H9 (cell line): ENCODE data around the gene DCBLD1. TPM values are rescaled to one million over a fixed set of nuclear protein-coding genes. Genes with fewer than 3 reads are reported as not detected.

Experiments
- DNase-seq: peaks from one replicate; pipeline ENCODE4 v3.0.0-alpha.2; 2017
- H2AFZ ChIP-seq: one replicate; pipeline ENCODE4 v1.6.1; 2013; ENCODE audit warnings: mild to moderate bottlenecking, low read length, control low read depth, moderate library complexity
- H2AK5ac ChIP-seq: 2 replicates; pipeline ENCODE4 v1.6.1; 2013; ENCODE audit warnings: low read length, control low read depth, mixed read lengths; ENCODE audit not compliant: insufficient read length
- H2BK120ac ChIP-seq: one replicate; pipeline ENCODE4 v1.6.1; 2013; ENCODE audit warnings: low read depth, mild to moderate bottlenecking, low read length, control low read depth, inconsistent platforms; ENCODE audit not compliant: poor library complexity, severe bottlenecking
- H2BK12ac ChIP-seq: 2 replicates; pipeline ENCODE4 v1.6.1; 2013; ENCODE audit warnings: low read length, control low read depth, mixed read lengths, low read depth; ENCODE audit not compliant: insufficient read length
- H2BK15ac ChIP-seq: 2 replicates; pipeline ENCODE4 v1.6.1; 2013; ENCODE audit warnings: low read depth, low read length, control low read depth
- H2BK20ac ChIP-seq: one replicate; pipeline ENCODE4 v1.6.1; 2013; ENCODE audit warnings: low read depth, mild to moderate bottlenecking, low read length, control low read depth, inconsistent platforms; ENCODE audit not compliant: poor library complexity, severe bottlenecking
- H2BK5ac ChIP-seq: 2 replicates; pipeline ENCODE4 v1.6.1; 2013; ENCODE audit warnings: low read length, control low read depth, mixed read lengths; ENCODE audit not compliant: insufficient read length
- H3K14ac ChIP-seq: 2 replicates; pipeline ENCODE4 v1.6.1; 2013; ENCODE audit warnings: low read length, control low read depth; ENCODE audit not compliant: insufficient read depth
- H3K18ac ChIP-seq: 2 replicates; pipeline ENCODE4 v1.6.1; 2013; ENCODE audit warnings: low read depth, mild to moderate bottlenecking, mixed read lengths, low read length, control low read depth; ENCODE audit not compliant: insufficient read length
- H3K23ac ChIP-seq: 2 replicates; pipeline ENCODE4 v1.6.1; 2013; ENCODE audit warnings: low read length, control low read depth, mixed read lengths, low read depth; ENCODE audit not compliant: insufficient read length
- H3K23me2 ChIP-seq: 2 replicates; pipeline ENCODE4 v1.6.1; 2013; ENCODE audit warnings: low read depth, mild to moderate bottlenecking, mixed read lengths, low read length, control low read depth; ENCODE audit not compliant: insufficient read length, poor library complexity, severe bottlenecking
- H3K27ac ChIP-seq: 2 replicates; pipeline ENCODE4 v1.5.1; 2013; ENCODE audit warnings: low read length, control low read depth, mixed read lengths, low read depth; ENCODE audit not compliant: insufficient read length
- H3K27me3 ChIP-seq: 2 replicates; pipeline ENCODE4 v1.6.1; 2013; ENCODE audit warnings: low read length, control low read depth, inconsistent platforms; ENCODE audit not compliant: insufficient read depth
- H3K4ac ChIP-seq: 2 replicates; pipeline ENCODE4 v1.6.1; 2013; ENCODE audit warnings: low read depth, mild to moderate bottlenecking, control low read depth, inconsistent platforms, low read length, moderate library complexity
- H3K4me1 ChIP-seq: 2 replicates; pipeline ENCODE4 v1.6.1; 2013; ENCODE audit warnings: low read length, control low read depth, inconsistent platforms; ENCODE audit not compliant: insufficient read depth
- H3K4me2 ChIP-seq: 2 replicates; pipeline ENCODE4 v1.6.1; 2013; ENCODE audit warnings: low read length, control low read depth, mixed read lengths; ENCODE audit not compliant: insufficient read length, insufficient read depth
- H3K56ac ChIP-seq: 2 replicates; pipeline ENCODE4 v1.6.1; 2013; ENCODE audit warnings: low read depth, mild to moderate bottlenecking, mixed read lengths, low read length, control low read depth; ENCODE audit not compliant: insufficient read length
- H3K79me1 ChIP-seq: 2 replicates; pipeline ENCODE4 v1.6.1; 2013; ENCODE audit warnings: low read depth, mild to moderate bottlenecking, moderate library complexity, low read length, control low read depth, inconsistent platforms; ENCODE audit not compliant: insufficient read depth, poor library complexity, severe bottlenecking
- H3K79me2 ChIP-seq: 2 replicates; pipeline ENCODE4 v1.6.1; 2013; ENCODE audit warnings: low read length, control low read depth, inconsistent platforms; ENCODE audit not compliant: insufficient read depth
- H3K9ac ChIP-seq: 2 replicates; pipeline ENCODE4 v1.6.1; 2013; ENCODE audit warnings: low read length, control low read depth, mixed read lengths; ENCODE audit not compliant: insufficient read length; ENCODE audit errors: extremely low read depth
- H3K9me3 ChIP-seq: one replicate; pipeline ENCODE4 v1.6.1; 2013; ENCODE audit warnings: low read depth, low read length, inconsistent platforms; ENCODE audit not compliant: control insufficient read depth
- H3T11ph ChIP-seq: one replicate; pipeline ENCODE4 v1.6.1; 2013; ENCODE audit warnings: mild to moderate bottlenecking, low read length, control low read depth, inconsistent platforms
- H4K20me1 ChIP-seq: one replicate; pipeline ENCODE4 v1.6.1; 2013; ENCODE audit not compliant: control insufficient read depth, insufficient read length, insufficient read depth
- H4K5ac ChIP-seq: 2 replicates; pipeline ENCODE4 v1.6.1; 2013; ENCODE audit warnings: low read depth, mild to moderate bottlenecking, mixed read lengths, low read length, control low read depth; ENCODE audit not compliant: insufficient read length
- H4K8ac ChIP-seq: replicated peaks from 2 replicates; pipeline ENCODE4 v1.6.1; 2013; ENCODE audit warnings: low read length, control low read depth, mixed read lengths, low read depth; ENCODE audit not compliant: insufficient read length
- H4K91ac ChIP-seq: 2 replicates; pipeline ENCODE4 v1.6.1; 2013; ENCODE audit warnings: low read depth, mild to moderate bottlenecking, moderate library complexity, mixed read lengths, low read length, control low read depth; ENCODE audit not compliant: insufficient read length
- H3K27ac Mint-ChIP-seq, 3 experiments: 2 replicates in 2 of 3; 3 replicates in 1 of 3; pipeline ENCODE4 v1.8.0; 2020 to 2021; ENCODE audit warnings: mixed read lengths in 3 of 3, mild to moderate bottlenecking in 1 of 3, moderate library complexity in 1 of 3
- H3K27me3 Mint-ChIP-seq: 2 replicates; pipeline ENCODE4 v1.8.0; 2021; ENCODE audit warnings: low read depth, mild to moderate bottlenecking, moderate library complexity, mixed read lengths
- H3K36me3 Mint-ChIP-seq, 3 experiments: 2 replicates in 2 of 3; 3 replicates in 1 of 3; pipeline ENCODE4 v1.8.0; 2020 to 2021; ENCODE audit warnings: low read depth in 3 of 3, mixed read lengths in 3 of 3; ENCODE audit not compliant: insufficient read depth in 1 of 3
- H3K4me1 Mint-ChIP-seq, 2 experiments: 2 replicates each; pipeline ENCODE4 v1.8.0; 2020; ENCODE audit warnings: mixed read lengths in 2 of 2
- H3K4me3 Mint-ChIP-seq, 2 experiments: 2 replicates in 1 of 2; 3 replicates in 1 of 2; pipeline ENCODE4 v1.8.0; 2020 to 2021; ENCODE audit warnings: mild to moderate bottlenecking in 2 of 2, mixed read lengths in 2 of 2, moderate library complexity in 1 of 2
- H3K9me3 Mint-ChIP-seq, 2 experiments: 2 replicates in 1 of 2; 3 replicates in 1 of 2; pipeline ENCODE4 v1.8.0; 2020; ENCODE audit warnings: mild to moderate bottlenecking in 2 of 2, mixed read lengths in 2 of 2, moderate library complexity in 1 of 2
- CTCF ChIP-seq: fragments of 200-600 bp; sonication (generic); conservative IDR thresholded peaks from 3 replicates; pipeline ENCODE4 v1.8.0; 2021; ENCODE audit warnings: antibody characterized with exemption, mild to moderate bottlenecking
- WGBS: extraction: QIAGEN DNeasy Blood & Tissue Kit; methylation state at CpG from one replicate; pipeline ENCODE4 v1.1.7; 2013; ENCODE audit warnings: missing lambda C conversion rate, low lambda C conversion rate, mixed read lengths; ENCODE audit not compliant: insufficient read length; ENCODE audit errors: extremely low coverage; 5-methylcytosine and 5-hydroxymethylcytosine counted together
- total RNA-seq: library from RNA; stranded (reverse); gene quantifications from 2 replicates; pipeline ENCODE4 v1.2.1, GENCODE V29; 2021

The DCBLD1 gene
- total RNA-seq, 1 experiment from 2014 or later = 10.1 TPM

- Histone ChIP-seq H3K9ac (no peak overlapping the region), H3K23ac (no peak overlapping the region), H3K9me3 (no peaks in the 10 kb centered on the region), H3K23me2 (no peaks in the 10 kb centered on the region), H2BK12ac (no peak overlapping the region), H3K18ac (no peak overlapping the region), H2BK120ac (no peak overlapping the region), H2AFZ (no peak overlapping the region), H3K4ac (no peak overlapping the region), H4K91ac (no peak overlapping the region), H2BK15ac (no peak overlapping the region), H2BK20ac (no peak overlapping the region), H3K79me1 (no peaks in the 10 kb centered on the region), H4K8ac (no peak overlapping the region), H3K4me2 (no peak overlapping the region), H3K14ac (no peak overlapping the region), H4K5ac (no peak overlapping the region), H2BK5ac (no peak overlapping the region), H3K79me2 (no peaks in the 10 kb centered on the region; the same call in 1 of the 2 replicates), H2AK5ac (no peak overlapping the region), H3T11ph (no peak overlapping the region), H3K27me3 (no peaks in the 10 kb centered on the region), H3K56ac (no peak overlapping the region), H4K20me1 (no peaks in the 10 kb centered on the region), H3K27ac (no peak overlapping the region), H3K4me1 (no peaks in the 10 kb centered on the region)
- TF ChIP-seq CTCF = no peak
- no CpG with 5 or more reads among the region's 2 CpGs for WGBS
- Mint-ChIP-seq H3K9me3 (peaks cover 11 to 13% of the 10 kb centered on the region in 2 experiments), H3K27ac (no peak overlapping the region), H3K27me3 (no peaks in the 10 kb centered on the region), H3K36me3 (peaks cover 14 to 17% (median 15%) of the 10 kb centered on the region in 3 experiments; a peak in 6 of 7 replicates), H3K4me3 (no peak overlapping the region), H3K4me1 (peaks cover 0 to 6% of the 10 kb centered on the region in 2 experiments; a peak in 1 of 4 replicates)
- no peak for DNase-seq
Measured at GRCh38 chr6:117489003-117489402, 6.5 kb downstream of the DCBLD1 start.
